WERI-Rb-1 (cell line): ENCODE data around the gene TMEM51.

Experiments
- DNase-seq: peaks from one replicate; pipeline ENCODE4 v3.0.0-alpha.2; 2020
- H3K27ac ChIP-seq: fragments of 250-450 bp; sonication (Bioruptor Pico); 2 replicates; pipeline ENCODE4 v1.5.1; 2020; ENCODE audit warnings: mild to moderate bottlenecking, moderate library complexity
- H3K27me3 ChIP-seq: fragments of 250-450 bp; sonication (Bioruptor Pico); 2 replicates; pipeline ENCODE4 v1.5.1; 2021; ENCODE audit warnings: mild to moderate bottlenecking, low read depth, moderate library complexity; ENCODE audit not compliant: insufficient read depth, severe bottlenecking
- H3K36me3 ChIP-seq: fragments of 250-450 bp; sonication (Bioruptor Pico); 2 replicates; pipeline ENCODE4 v1.5.1; 2020; ENCODE audit warnings: mild to moderate bottlenecking, moderate library complexity
- H3K4me3 ChIP-seq: 2 replicates; pipeline ENCODE4 v1.5.1; 2011; ENCODE audit warnings: low read depth, mild to moderate bottlenecking, control low read depth, low read length
- H3K9me3 ChIP-seq: fragments of 250-450 bp; sonication (Bioruptor Pico); 2 replicates; pipeline ENCODE4 v1.5.1; 2021; ENCODE audit warnings: mild to moderate bottlenecking, moderate library complexity; ENCODE audit not compliant: severe bottlenecking
- TF ChIP-seq, protein P1 (sequence below): IDR thresholded peaks from 2 replicates; pipeline ENCODE4 v1.5.1; 2011; ENCODE audit warnings: low read depth, mild to moderate bottlenecking, control low read depth, inconsistent platforms, low read length

The TMEM51 gene

DNA sequence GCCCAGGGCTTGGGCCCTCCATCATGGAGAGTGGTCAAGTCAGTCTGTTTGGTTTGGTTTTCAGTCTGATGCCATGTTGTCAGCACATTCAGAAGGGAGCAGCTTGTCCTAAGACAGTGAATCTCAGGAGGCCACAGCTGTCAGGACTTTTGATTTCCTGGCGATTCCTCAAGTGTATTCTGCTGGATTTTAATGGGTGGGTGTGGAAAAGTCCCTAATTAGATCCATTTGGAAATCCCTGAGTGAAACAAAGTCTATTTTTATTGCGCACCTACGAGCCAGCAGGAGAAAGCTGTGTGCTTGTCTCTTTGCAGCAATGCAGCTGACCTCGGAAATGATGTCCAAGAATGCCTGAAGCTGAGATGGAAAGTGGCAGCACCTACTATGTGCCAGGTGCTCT lies 71.9 kb downstream of the TMEM51 start:
- Histone ChIP-seq H3K36me3 (peaks cover 5% of the 10 kb centered on the region), H3K9me3 (no peaks in the 10 kb centered on the region), H3K27ac (no peak overlapping the region), H3K4me3 (no peak overlapping the region), H3K27me3 (no peaks in the 10 kb centered on the region)
- TF ChIP-seq, protein P1, sequence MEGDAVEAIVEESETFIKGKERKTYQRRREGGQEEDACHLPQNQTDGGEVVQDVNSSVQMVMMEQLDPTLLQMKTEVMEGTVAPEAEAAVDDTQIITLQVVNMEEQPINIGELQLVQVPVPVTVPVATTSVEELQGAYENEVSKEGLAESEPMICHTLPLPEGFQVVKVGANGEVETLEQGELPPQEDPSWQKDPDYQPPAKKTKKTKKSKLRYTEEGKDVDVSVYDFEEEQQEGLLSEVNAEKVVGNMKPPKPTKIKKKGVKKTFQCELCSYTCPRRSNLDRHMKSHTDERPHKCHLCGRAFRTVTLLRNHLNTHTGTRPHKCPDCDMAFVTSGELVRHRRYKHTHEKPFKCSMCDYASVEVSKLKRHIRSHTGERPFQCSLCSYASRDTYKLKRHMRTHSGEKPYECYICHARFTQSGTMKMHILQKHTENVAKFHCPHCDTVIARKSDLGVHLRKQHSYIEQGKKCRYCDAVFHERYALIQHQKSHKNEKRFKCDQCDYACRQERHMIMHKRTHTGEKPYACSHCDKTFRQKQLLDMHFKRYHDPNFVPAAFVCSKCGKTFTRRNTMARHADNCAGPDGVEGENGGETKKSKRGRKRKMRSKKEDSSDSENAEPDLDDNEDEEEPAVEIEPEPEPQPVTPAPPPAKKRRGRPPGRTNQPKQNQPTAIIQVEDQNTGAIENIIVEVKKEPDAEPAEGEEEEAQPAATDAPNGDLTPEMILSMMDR = no peak
- no peak for DNase-seq

DNA sequence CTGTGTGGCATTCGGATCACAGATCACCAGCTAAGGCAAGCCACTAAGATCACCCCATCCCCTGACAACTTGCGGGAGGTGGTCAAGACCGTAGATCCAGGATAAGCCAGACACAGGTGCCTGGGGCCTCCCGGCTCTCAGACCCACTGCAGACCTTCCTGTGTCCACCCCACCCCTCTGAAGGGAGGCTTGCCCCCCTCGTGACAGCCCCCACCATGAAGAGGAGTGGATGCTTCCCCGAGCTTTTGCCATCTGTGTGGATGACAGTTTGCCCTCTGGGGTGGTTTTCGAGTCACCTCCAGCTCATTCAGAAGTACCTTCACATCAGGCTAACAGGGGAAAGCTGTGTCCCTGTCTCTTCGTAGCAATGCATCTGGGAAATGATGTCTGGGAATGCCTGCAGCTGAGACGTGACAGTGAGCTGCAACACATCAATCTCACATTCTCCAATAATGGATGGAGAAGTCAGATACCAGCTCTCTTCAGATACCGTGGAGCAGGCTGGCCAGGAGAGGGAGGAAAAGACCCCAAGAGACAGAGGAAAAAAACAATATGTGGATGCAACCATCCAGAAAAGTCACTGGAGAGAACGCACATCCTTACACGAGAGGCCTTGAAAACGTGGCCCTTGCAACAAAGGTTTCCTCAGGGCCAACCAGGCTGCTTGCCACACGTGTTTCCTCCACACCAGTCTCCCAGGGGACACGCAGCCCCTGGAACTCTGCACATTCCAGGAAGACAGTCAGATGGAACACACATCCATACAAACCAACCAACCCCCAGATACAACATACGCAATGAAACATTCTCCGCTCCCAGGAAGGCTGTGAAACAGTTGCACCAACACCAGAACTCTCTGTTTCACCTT lies 73.1 kb downstream of the TMEM51 start:
- Histone ChIP-seq H3K4me3 (no peak overlapping the region), H3K36me3 (no peaks in the 10 kb centered on the region)

DNA sequence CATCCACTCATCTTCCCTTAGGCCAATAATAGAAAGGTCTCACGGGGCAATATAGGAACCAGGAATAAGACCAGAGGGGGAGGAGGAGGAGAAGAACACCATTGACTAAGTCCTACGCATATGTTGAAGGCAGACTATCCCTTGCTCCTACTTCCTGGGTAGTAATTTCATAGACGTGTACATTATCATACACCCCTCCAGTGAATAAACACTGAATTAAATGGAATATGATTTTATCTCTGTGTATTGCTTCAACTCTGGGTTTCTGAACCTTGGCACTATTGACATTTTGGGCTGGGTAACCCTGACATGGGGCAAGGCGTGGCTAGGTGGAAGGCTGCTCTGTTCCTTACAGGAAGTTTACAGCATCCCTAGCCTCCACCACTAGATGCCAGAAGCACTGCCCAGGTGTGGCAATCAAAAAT lies 76.2 kb downstream of the TMEM51 start:
- no peak overlapping the region for H3K4me3 ChIP-seq
- no peak for DNase-seq
- H3K27ac ChIP-seq = no peak overlapping the region
- H3K27me3 ChIP-seq = no peaks in the 10 kb centered on the region
- H3K36me3 ChIP-seq = no peaks in the 10 kb centered on the region
- H3K9me3 ChIP-seq = no peaks in the 10 kb centered on the region
- TF ChIP-seq, protein P1 = no peak

More for the DNA sequence above, 73.1 kb downstream of the TMEM51 start:
- DNase-seq = no peak
- no peak overlapping the region for H3K27ac ChIP-seq
- TF ChIP-seq, protein P1 = no peak
- no peaks in the 10 kb centered on the region for H3K9me3 ChIP-seq
- H3K27me3 ChIP-seq = no peaks in the 10 kb centered on the region

DNA sequence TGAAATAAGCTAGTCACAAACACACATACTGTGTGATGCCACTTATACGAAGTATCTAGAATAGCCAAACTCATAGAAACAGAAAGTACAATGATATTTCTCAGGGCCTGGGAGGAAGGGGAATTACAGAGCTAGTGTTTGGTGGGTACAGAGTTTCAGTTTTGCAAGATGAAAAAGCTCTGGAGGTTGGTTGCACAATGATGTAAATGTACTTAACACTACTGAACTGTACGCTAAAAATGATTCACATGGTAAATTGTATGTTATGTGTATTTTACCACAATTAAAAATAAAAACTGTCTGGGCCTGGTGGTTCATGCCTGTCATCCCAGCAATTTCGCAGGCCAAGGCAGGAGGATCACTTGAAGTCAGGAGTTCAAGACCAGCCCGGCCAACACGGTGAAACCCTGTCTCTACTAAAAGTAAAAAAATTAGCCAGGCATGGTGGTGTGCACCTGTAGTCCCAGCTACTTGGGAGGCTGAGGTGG lies 78.2 kb downstream of the TMEM51 start:
- H3K27me3 ChIP-seq = no peaks in the 10 kb centered on the region
- no peak overlapping the region for H3K4me3 ChIP-seq
- H3K9me3 ChIP-seq = no peaks in the 10 kb centered on the region
- TF ChIP-seq, protein P1 = no peak
- H3K27ac ChIP-seq = no peak overlapping the region
- no peaks in the 10 kb centered on the region for H3K36me3 ChIP-seq
- DNase-seq = no peak

DNA sequence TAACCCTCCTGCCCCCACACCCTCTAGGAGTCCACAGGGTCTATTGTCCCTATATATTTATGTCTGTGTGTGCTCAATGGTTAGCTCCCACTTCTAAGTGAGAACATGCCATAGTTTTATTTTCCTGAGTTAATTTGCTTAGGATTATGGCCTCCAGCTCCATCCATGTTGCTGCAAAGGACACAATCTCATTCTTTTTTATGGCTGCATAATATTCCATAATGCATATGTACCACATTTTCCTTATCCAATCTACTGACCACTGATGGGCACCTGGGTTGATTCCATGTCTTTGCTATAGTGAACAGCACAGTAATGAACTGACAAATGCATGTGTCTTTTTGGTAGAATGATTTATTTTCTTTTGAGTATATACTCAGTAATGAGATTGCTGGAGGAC lies 80.1 kb downstream of the TMEM51 start:
- Histone ChIP-seq H3K9me3 (no peaks in the 10 kb centered on the region), H3K4me3 (no peak overlapping the region), H3K36me3 (no peaks in the 10 kb centered on the region), H3K27me3 (no peaks in the 10 kb centered on the region), H3K27ac (no peak overlapping the region)
- no peak for DNase-seq
- TF ChIP-seq, protein P1 = no peak
